GM19043 (cell line): ENCODE data around the gene SNTB2.
"Not testable (repeated sequence)": the region's sequence is repeated elsewhere in the genome, so short reads cannot be mapped to it uniquely, and the experiment has no call there.

Experiments
- ATAC-seq: cut with Tn5 transposase; IDR thresholded peaks from one replicate; pipeline ENCODE4 v1.9.1; 2021; ENCODE audit warnings: low read depth; ENCODE audit not compliant: unreplicated experiment

Gene SNTB2

DNA sequence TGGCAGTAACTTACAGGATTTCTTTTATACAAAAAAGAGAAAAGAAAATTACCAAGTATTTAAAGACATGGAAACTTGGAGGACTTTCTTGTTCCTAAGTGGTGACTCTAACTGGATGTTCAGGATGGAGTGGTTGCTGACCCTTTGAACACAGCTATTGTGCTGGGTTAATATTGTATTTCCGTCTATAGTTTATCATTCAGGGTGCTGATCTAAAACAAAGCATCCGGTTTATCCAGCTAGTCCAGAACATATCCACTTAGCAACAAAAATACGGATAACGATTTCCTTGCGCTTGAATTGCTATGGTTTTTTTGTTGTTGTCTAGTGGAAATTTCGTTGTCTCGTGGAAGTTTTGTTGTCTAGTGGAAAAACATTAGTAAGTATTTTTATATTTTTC, 38.2 kb downstream of the SNTB2 start:
- no peak for ATAC-seq

- no peak for ATAC-seq
Measured at GRCh38 chr16:69233124-69233523, 46.2 kb downstream of the SNTB2 start.

DNA sequence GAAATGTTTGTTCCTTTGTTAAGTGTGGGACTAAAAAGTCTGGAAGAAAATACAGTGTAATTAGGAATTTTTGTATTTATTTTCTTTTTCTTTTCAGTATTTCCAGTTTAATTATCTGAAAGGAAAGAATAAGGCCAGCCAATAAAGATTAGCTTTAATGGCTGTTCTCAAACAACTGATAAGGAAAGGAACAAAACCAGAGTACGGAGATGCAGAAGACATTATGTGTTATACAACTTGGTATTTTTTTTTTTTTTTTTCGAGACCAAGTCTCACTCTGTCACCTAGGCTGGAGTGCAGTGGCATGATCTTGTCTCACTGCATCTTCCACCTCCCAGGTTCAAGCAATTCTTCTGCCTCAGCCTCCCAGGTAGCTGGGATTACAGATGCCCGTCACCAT, 47.5 kb downstream of the SNTB2 start:
- no peak for ATAC-seq

DNA sequence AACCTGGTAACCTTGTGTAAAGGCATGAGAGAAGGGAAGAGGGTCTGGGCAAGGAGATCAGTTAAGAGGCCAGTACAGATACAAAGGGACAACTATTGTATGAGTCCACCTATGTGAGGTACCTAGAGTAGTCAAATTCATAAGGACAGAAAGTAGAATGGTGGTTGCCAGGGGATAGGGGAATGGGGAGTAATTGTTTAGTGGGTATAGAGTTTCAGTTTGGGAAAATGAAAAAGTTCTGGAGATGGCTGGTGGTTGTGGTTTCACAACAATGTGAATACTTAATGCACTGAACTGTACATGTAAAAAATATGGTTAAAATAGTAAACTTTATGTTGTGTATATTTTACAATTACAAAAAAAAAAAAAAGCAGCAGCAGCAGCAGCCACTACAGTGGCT, 49.4 kb downstream of the SNTB2 start:
- ATAC-seq, result no peak

GRCh38 chr16:69237296-69237695, 50.3 kb downstream of the SNTB2 start:
- ATAC-seq, result no peak

DNA sequence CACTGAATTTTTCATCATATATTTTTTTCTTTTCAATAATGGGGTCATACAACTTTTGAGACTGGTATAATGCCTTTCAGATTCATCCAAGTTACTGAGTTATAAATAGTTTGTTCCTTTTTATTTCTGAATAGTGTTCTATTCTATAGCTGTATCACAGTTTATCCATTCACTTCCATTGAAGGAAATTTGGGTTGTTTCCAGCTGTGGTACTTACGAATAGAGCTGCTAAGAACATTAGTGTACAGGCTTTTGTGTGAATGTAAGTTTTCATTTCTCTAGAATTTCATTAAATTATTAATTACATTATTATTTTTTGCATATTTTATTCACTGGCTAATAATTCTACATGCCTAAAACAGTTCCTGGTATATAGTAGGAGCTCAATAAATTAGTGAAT, 52.9 kb downstream of the SNTB2 start:
- no peak for ATAC-seq

- ATAC-seq, result no peak
Measured at GRCh38 chr16:69240331-69240730, 53.4 kb downstream of the SNTB2 start.

GRCh38 chr16:69241926-69242325, 55.0 kb downstream of the SNTB2 start:
- no peak for ATAC-seq

DNA sequence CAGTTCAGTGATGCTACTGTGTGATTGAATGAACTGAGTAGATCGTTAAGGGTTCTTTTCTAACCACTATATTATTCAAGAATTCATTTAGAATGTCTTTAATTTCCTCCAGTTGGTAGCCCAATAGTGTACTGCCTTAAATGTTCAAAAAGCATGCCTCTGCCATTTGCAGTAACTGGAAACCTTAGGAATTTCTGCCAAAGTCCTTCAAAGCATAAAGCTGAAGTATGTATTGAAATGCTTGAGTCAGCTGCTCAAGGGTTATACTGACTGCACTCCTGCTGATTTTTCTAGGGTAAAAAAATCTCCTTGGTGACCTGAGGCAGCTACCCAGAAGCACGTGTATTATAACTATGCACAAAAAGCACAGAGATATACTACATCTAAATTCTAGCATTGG, 56.5 kb downstream of the SNTB2 start:
- no peak for ATAC-seq

- no peak for ATAC-seq
Measured at GRCh38 chr16:69244336-69244735, 57.4 kb downstream of the SNTB2 start.

- no peak for ATAC-seq
Measured at GRCh38 chr16:69250081-69250480, 63.1 kb downstream of the SNTB2 start.

DNA sequence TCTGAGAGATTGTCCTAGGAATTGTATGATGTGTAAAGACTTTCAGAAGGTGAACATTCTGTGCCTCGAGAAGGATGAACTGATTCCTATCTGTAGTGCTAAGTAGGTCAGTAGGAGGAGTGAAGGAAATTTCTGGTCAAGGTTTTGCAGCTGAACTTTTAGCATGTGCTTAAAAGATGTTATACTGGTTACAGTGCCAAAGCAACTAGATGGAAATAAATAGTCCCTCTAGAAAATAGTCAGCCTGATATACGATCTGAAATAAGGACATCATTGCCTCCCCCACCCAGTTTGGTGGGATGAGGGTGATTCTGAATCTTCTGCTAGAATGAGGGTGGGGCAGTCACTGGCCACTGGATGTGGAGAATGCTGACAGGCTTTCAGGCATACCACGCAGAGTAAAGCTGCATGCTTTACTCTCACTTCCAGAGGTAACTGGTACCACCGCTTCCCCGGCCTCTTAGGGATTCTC, 66.9 kb downstream of the SNTB2 start:
- no peak for ATAC-seq

DNA sequence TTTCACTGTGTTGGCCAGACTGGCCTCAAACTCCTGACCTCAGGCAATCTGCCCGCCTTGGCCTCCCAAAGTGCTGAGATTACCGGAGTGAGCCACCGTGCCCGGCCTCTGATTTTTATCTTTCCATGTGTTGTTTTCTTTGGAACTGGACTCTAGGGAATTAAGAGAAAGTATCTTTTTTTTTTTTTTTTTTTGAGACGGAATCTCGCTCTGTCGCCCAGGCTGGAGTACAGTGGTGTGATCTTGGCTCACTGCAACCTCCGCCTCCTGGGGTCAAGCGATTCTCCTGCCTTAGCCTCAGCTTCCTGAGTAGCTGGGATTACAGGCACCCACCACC, 72.4 kb downstream of the SNTB2 start:
- ATAC-seq, result not testable (repeated sequence)

DNA sequence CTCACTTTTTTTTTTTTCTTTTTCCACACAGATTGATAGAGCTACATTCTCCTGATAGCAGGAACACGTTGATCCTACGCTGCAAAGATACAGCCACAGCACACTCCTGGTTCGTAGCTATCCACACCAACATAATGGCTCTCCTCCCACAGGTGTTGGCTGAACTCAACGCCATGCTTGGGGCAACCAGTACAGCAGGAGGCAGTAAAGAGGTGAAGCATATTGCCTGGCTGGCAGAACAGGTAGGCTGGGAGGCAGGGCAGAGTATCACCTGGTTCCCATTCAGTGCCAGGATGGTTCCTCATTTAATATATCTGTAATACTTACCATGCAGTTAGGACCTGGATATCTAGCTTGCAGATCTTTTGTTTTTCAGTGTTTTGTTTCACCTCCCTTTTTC, 73.1 kb downstream of the SNTB2 start:
- no peak for ATAC-seq

DNA sequence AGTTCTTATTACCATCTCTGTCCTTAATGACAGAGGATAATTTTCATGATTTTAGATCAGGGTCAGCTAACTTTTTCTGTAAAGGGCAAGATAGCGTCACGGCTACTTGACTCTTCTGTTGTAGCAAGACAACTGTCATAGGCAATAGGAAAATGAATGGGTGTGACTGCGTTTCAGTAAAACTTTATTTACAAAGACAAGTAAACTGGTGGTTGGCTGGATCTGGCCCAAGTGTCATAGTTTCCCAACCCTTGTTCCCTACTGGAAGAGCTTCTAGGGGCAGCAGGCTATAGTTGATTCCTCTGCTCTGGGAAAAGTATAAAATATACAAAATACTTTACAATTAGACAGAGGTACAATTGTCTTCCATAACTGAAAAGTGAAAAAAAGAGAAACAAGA, 73.5 kb downstream of the SNTB2 start:
- ATAC-seq, result no peak

DNA sequence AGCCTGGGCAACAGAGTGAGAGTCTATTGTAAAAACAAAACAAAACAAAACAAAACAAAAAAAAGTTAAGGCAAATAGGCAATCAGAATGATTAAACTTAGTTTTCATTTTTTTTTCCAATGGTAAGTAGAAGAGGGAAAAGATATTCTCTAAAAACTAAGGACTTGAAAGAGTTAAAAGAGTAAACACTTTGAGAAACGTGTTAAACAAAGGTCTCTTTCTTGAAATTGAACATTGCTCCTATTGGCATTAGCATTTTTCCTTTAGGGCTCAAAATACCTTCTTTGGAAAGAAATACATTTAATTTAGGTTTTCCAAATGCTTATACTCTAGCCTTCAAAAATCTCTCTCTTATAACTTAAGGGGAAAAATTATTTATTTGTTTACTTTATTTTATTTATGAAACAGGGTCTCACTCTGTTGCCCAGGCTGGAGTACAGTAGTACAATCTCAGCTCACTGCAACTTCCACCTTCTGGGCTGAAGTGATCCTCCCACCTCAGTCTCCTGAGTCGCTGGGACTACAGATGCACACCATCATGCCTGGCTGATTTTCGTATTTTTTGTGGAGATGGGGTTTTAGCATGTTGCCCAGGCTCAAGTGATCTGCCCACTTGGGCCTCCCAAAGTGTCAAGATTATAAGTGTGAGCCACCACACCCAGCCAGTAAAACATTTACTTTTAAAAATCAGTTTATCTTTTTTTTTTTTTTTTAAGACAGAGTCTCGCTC, 79.5 kb downstream of the SNTB2 start:
- no peak for ATAC-seq

DNA sequence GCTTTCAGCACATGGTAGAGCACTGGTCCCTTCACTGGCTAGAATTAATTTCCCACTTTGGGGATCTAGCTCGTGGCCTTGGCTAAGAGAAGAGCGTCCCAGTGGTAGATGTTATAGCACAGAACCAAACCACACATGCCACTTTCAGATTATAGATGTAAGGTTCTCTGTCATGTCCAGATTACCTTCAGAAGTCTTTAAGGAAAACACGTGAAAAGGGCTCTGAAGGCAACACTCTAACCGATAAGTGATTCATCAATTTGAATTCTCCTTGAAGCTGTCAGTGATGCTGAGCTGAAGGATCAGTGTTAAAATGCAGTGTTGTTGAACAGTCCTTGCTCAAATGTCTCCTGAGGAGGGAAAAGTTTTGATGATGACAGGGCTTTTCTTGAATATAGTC, 80.7 kb downstream of the SNTB2 start:
- ATAC-seq, result no peak

GRCh38 chr16:69270395-69270794, 83.4 kb downstream of the SNTB2 start:
- no peak for ATAC-seq

DNA sequence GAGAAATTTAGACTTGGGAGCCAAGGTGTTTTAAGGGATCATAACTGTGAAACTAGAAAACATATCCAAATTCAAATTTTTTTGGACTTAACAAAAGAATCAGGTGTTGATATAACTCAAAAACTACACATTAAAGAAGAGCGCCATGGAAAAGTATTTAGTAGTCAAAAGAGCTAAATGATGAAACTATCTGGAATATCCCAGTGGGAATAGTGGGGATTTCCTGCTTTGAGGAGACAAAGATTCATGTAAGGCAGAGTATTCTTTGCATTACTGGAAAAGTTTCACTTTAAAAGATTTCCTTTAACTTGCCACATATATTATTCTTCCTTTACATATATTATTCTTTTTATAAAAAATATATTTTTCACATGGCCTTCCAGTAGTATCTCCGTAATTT, 83.9 kb downstream of the SNTB2 start:
- no peak for ATAC-seq

- no peak for ATAC-seq
Measured at GRCh38 chr16:69273009-69273408, 86.0 kb downstream of the SNTB2 start.

DNA sequence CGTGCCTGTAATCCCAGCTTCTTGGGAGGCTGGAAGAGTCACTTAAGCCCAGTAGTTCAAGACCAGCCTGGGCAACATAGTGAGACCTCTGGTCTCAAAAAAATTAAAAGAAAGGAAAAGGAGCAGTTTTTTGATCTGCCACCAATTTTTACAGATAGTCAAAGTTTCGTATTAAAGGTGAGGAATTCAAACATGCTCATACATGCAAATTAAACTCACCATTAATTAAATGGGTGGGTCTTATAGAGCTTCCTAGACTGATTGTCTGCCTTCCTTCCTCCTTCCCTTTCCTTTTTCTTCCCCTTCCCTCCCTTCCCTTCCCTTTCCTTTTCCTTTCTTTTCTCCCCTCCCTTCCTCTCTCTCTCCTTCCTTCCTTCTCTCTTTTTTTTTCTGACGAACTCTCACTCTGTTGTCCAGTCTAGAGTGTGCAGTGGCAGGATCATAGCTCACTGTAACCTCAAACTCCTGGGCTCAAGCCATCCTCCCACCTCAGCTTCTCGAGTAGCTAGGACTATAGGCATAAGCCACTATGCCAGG, 87.8 kb downstream of the SNTB2 start:
- no peak for ATAC-seq
